Immature natural killer cell (primary cell): Measurements from ENCODE around the gene SBSN. TPM values are rescaled to one million over a fixed set of nuclear protein-coding genes. Genes with fewer than 3 reads are reported as not detected.

Source experiments
- DNase-seq, 3 donors: peaks; one replicate each; pipeline ENCODE4 v3.0.0; 2022; ENCODE audit warnings: mixed read lengths in 1 of 3
- H3K27ac Mint-ChIP-seq, 6 donors: one replicate each; pipeline ENCODE4 v1.8.0; 2020; ENCODE audit warnings: mixed read lengths in 6 of 6, mild to moderate bottlenecking in 5 of 6, inconsistent platforms in 4 of 6, moderate library complexity in 3 of 6
- H3K27me3 Mint-ChIP-seq, 3 donors: one replicate each; pipeline ENCODE4 v1.8.0; 2020 to 2021; ENCODE audit warnings: low read depth in 3 of 3, mild to moderate bottlenecking in 3 of 3, mixed read lengths in 3 of 3, moderate library complexity in 3 of 3, inconsistent platforms in 1 of 3
- H3K36me3 Mint-ChIP-seq, 3 donors: one replicate each; pipeline ENCODE4 v1.8.0; 2020; ENCODE audit warnings: mixed read lengths in 3 of 3, inconsistent platforms in 2 of 3, mild to moderate bottlenecking in 2 of 3
- H3K4me1 Mint-ChIP-seq, 2 donors: one replicate each; pipeline ENCODE4 v1.8.0; 2020; ENCODE audit warnings: inconsistent platforms in 2 of 2, mild to moderate bottlenecking in 2 of 2, mixed read lengths in 2 of 2, moderate library complexity in 1 of 2
- H3K4me3 Mint-ChIP-seq, 5 donors: one replicate each; pipeline ENCODE4 v1.8.0; 2020; ENCODE audit warnings: mild to moderate bottlenecking in 5 of 5, mixed read lengths in 5 of 5, inconsistent platforms in 3 of 5, moderate library complexity in 3 of 5
- H3K9me3 Mint-ChIP-seq, 6 donors: one replicate each; pipeline ENCODE4 v1.8.0; 2020; ENCODE audit warnings: mild to moderate bottlenecking in 6 of 6, mixed read lengths in 6 of 6, inconsistent platforms in 4 of 6, moderate library complexity in 3 of 6
- polyA plus RNA-seq, 3 donors: library from polyadenylated mRNA; unstranded; fragments of 300-500 nt; fragmentation: Illumina TruSeq; gene quantifications; one replicate each; pipeline ENCODE4 v1.2.3, GENCODE V29; 2021

Gene SBSN
- polyA plus RNA-seq, 3 donors from 2014 or later: not detected

- Mint-ChIP-seq H3K27me3 (peaks cover 3 to 11% (median 8%) of the 10 kb centered on the region in 3 donors), H3K9me3 (no peaks in the 10 kb centered on the region)
These were observed 11.8 kb downstream of the SBSN start for GRCh38 chr19:35516310-35516709.

GRCh38 chr19:35514282-35514809 is 13.8 kb downstream of the SBSN start:
- no peak for DNase-seq
- Mint-ChIP-seq H3K36me3 (no peaks in the 10 kb centered on the region), H3K4me3 (no peak overlapping the region), H3K27me3 (peaks cover 3 to 10% (median 10%) of the 10 kb centered on the region in 3 donors), H3K9me3 (no peaks in the 10 kb centered on the region), H3K4me1 (peaks cover 13 to 15% of the 10 kb centered on the region in 2 donors), H3K27ac (no peak overlapping the region)

More at GRCh38 chr19:35516310-35516709, 11.8 kb downstream of the SBSN start:
- H3K36me3 Mint-ChIP-seq: no peaks in the 10 kb centered on the region
- no peaks in the 10 kb centered on the region for H3K4me1 Mint-ChIP-seq
- no peak overlapping the region for H3K4me3 Mint-ChIP-seq
- DNase-seq: no peak
- no peak overlapping the region for H3K27ac Mint-ChIP-seq

GRCh38 chr19:35513628-35514281 is 14.4 kb downstream of the SBSN start, which contains the start of gene DMKN:
TSS of gene DMKN (minus strand) at chr19:35513649. CDS start at chr19:35513475, 174 bp downstream.
- no peak for DNase-seq
- H3K4me1 Mint-ChIP-seq: peaks cover 19% of the 10 kb centered on the region in 2 donors
- no peaks in the 10 kb centered on the region for H3K36me3 Mint-ChIP-seq
- H3K27me3 Mint-ChIP-seq: peaks cover 3 to 10% (median 10%) of the 10 kb centered on the region in 3 donors
- no peak within 1 kb of the TSS for H3K27ac Mint-ChIP-seq
- no peaks in the 10 kb centered on the region for H3K9me3 Mint-ChIP-seq
- no peak within 1 kb of the TSS for H3K4me3 Mint-ChIP-seq

- H3K27me3 Mint-ChIP-seq: peaks cover 3 to 7% (median 7%) of the 10 kb centered on the region in 3 donors
- peaks cover 22 to 26% of the 10 kb centered on the region in 2 donors for H3K4me1 Mint-ChIP-seq
- no peaks in the 10 kb centered on the region for H3K36me3 Mint-ChIP-seq
- DNase-seq: no peak
- H3K4me3 Mint-ChIP-seq: no peak overlapping the region
- no peak overlapping the region for H3K27ac Mint-ChIP-seq
- H3K9me3 Mint-ChIP-seq: no peaks in the 10 kb centered on the region
These were observed 15.1 kb downstream of the SBSN start for GRCh38 chr19:35512831-35513627.

GRCh38 chr19:35511337-35511736 is 16.8 kb downstream of the SBSN start:
- H3K27ac Mint-ChIP-seq: no peak overlapping the region
- DNase-seq: no peak
- no peaks in the 10 kb centered on the region for H3K9me3 Mint-ChIP-seq
- peaks cover 0 to 1% (median 0%) of the 10 kb centered on the region in 3 donors for H3K36me3 Mint-ChIP-seq
- peaks cover 22 to 28% of the 10 kb centered on the region in 2 donors for H3K4me1 Mint-ChIP-seq
- H3K27me3 Mint-ChIP-seq: peaks cover 3 to 7% (median 7%) of the 10 kb centered on the region in 3 donors
- H3K4me3 Mint-ChIP-seq: peak overlapping the region in 2 of 5 donors; percentile 51 to 69

- Mint-ChIP-seq H3K4me3 (peak overlapping the region in 4 of 5 donors; percentile 69 to 86 (median 80)), H3K9me3 (no peaks in the 10 kb centered on the region), H3K4me1 (peaks cover 22 to 28% of the 10 kb centered on the region in 2 donors), H3K27me3 (peaks cover 4 to 6% (median 5%) of the 10 kb centered on the region in 3 donors), H3K27ac (peak overlapping the region in 3 of 6 donors; percentile 48 to 85 (median 78)), H3K36me3 (peaks cover 0 to 6% (median 0%) of the 10 kb centered on the region in 3 donors)
- DNase-seq: no peak
These were observed 17.5 kb downstream of the SBSN start for GRCh38 chr19:35510626-35510964.

- H3K36me3 Mint-ChIP-seq: peaks cover 0 to 6% (median 0%) of the 10 kb centered on the region in 3 donors
- DNase-seq: peak; percentile 67 to 70 (median 68)
- peak overlapping the region; percentile 30 to 85 (median 66) for H3K27ac Mint-ChIP-seq
- no peaks in the 10 kb centered on the region for H3K9me3 Mint-ChIP-seq
- H3K4me1 Mint-ChIP-seq: peaks cover 22 to 28% of the 10 kb centered on the region in 2 donors
- peak overlapping the region; percentile 69 to 87 (median 84) for H3K4me3 Mint-ChIP-seq
- H3K27me3 Mint-ChIP-seq: peaks cover 1 to 8% (median 7%) of the 10 kb centered on the region in 3 donors
These were observed 18.1 kb downstream of the SBSN start for GRCh38 chr19:35509861-35510625.

- Mint-ChIP-seq H3K9me3 (no peaks in the 10 kb centered on the region), H3K36me3 (peaks cover 0 to 6% (median 0%) of the 10 kb centered on the region in 3 donors), H3K4me1 (peaks cover 22 to 28% of the 10 kb centered on the region in 2 donors), H3K27ac (peak overlapping the region; percentile 6 to 85 (median 66)), H3K4me3 (peak overlapping the region; percentile 69 to 87 (median 84)), H3K27me3 (peaks cover 1 to 8% (median 4%) of the 10 kb centered on the region in 3 donors)
- peak; percentile 59 to 66 (median 59) for DNase-seq
These were observed 19.0 kb downstream of the SBSN start for GRCh38 chr19:35509018-35509652.

GRCh38 chr19:35508129-35508528 is 20.0 kb downstream of the SBSN start:
- Mint-ChIP-seq H3K27me3 (peaks cover 1 to 6% (median 6%) of the 10 kb centered on the region in 3 donors), H3K9me3 (no peaks in the 10 kb centered on the region), H3K36me3 (peaks cover 0 to 6% (median 0%) of the 10 kb centered on the region in 3 donors), H3K27ac (peak overlapping the region in 5 of 6 donors; percentile 8 to 33 (median 18)), H3K4me3 (peak overlapping the region in 3 of 5 donors; percentile 25 to 41 (median 40)), H3K4me1 (peaks cover 22 to 28% of the 10 kb centered on the region in 2 donors)
- DNase-seq: no peak

- Mint-ChIP-seq H3K4me3 (no peak overlapping the region), H3K9me3 (no peaks in the 10 kb centered on the region), H3K27ac (no peak overlapping the region), H3K4me1 (peaks cover 22 to 28% of the 10 kb centered on the region in 2 donors), H3K27me3 (peaks cover 1 to 6% (median 6%) of the 10 kb centered on the region in 3 donors), H3K36me3 (peaks cover 0 to 6% (median 0%) of the 10 kb centered on the region in 3 donors)
- DNase-seq: no peak
These were observed 20.6 kb downstream of the SBSN start for GRCh38 chr19:35507561-35507960.

- no peak for DNase-seq
- Mint-ChIP-seq H3K4me3 (no peak overlapping the region), H3K27ac (peak overlapping the region in 1 of 6 donors; percentile 24), H3K9me3 (no peaks in the 10 kb centered on the region), H3K4me1 (peaks cover 22 to 28% of the 10 kb centered on the region in 2 donors), H3K36me3 (peaks cover 0 to 6% (median 0%) of the 10 kb centered on the region in 3 donors), H3K27me3 (peaks cover 1 to 6% (median 6%) of the 10 kb centered on the region in 3 donors)
These were observed 22.1 kb downstream of the SBSN start for GRCh38 chr19:35506011-35506410.

- DNase-seq: no peak
- H3K27me3 Mint-ChIP-seq: peaks cover 0 to 7% (median 5%) of the 10 kb centered on the region in 3 donors
- no peak overlapping the region for H3K27ac Mint-ChIP-seq
These were observed 25.4 kb downstream of the SBSN start for GRCh38 chr19:35502751-35503150.

More at GRCh38 chr19:35502751-35503150, 25.4 kb downstream of the SBSN start:
- Mint-ChIP-seq H3K4me3 (no peak overlapping the region), H3K9me3 (no peaks in the 10 kb centered on the region), H3K4me1 (no peaks in the 10 kb centered on the region), H3K36me3 (peaks cover 0 to 6% (median 0%) of the 10 kb centered on the region in 3 donors)
